22Rv1 (cell line): ENCODE measurements around the gene CHST6.
"Not testable (repeated sequence)": the region's sequence is repeated elsewhere in the genome, so short reads cannot be mapped to it uniquely, and the experiment has no call there.

ENCODE experiments used
- H3K27ac ChIP-seq: fragments of 450-650 bp; 2 replicates; pipeline ENCODE4 v1.5.1; 2017
- ZFX ChIP-seq: fragments of 450-650 bp; IDR thresholded peaks from 2 replicates; pipeline ENCODE4 v1.6.1; 2017; ENCODE audit warnings: antibody characterized with exemption, borderline replicate concordance
- TF ChIP-seq, protein P1 (sequence below): fragments of 450-650 bp; IDR thresholded peaks from 2 replicates; pipeline ENCODE4 v1.5.1; 2017; ENCODE audit warnings: mild to moderate bottlenecking

Gene CHST6

GRCh38 chr16:75495076-75495674 is at the start of gene CHST6:
Gene CHST6, minus strand, starts transcription at chr16:75495441. Its CDS starts 15,613 bp downstream, at chr16:75479828.
- H3K27ac ChIP-seq = no peak within 1 kb of the TSS
- TF ChIP-seq ZFX = no peak
- TF ChIP-seq, protein P1, sequence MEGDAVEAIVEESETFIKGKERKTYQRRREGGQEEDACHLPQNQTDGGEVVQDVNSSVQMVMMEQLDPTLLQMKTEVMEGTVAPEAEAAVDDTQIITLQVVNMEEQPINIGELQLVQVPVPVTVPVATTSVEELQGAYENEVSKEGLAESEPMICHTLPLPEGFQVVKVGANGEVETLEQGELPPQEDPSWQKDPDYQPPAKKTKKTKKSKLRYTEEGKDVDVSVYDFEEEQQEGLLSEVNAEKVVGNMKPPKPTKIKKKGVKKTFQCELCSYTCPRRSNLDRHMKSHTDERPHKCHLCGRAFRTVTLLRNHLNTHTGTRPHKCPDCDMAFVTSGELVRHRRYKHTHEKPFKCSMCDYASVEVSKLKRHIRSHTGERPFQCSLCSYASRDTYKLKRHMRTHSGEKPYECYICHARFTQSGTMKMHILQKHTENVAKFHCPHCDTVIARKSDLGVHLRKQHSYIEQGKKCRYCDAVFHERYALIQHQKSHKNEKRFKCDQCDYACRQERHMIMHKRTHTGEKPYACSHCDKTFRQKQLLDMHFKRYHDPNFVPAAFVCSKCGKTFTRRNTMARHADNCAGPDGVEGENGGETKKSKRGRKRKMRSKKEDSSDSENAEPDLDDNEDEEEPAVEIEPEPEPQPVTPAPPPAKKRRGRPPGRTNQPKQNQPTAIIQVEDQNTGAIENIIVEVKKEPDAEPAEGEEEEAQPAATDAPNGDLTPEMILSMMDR = no peak

DNA sequence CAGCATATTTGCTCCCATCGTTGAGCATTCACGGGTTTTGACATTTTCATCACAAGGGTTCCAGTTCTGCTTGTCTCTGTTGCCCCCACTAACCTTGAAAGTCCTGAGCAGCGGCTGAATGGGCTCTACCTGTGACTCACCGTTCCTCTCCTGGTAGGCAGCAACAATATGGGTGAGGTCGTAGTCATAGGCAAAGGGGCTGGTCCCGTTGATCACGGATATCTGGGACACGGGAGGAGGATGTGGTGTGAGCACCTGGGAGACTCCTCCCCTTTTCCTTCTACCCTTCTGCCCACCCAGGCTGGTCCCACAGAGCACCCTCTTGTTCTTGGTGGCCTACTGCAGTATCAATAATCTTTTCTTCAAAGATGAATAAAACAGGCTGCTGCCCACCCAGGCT is 47.2 kb upstream of the CHST6 start:
- H3K27ac ChIP-seq = not testable (repeated sequence)

DNA sequence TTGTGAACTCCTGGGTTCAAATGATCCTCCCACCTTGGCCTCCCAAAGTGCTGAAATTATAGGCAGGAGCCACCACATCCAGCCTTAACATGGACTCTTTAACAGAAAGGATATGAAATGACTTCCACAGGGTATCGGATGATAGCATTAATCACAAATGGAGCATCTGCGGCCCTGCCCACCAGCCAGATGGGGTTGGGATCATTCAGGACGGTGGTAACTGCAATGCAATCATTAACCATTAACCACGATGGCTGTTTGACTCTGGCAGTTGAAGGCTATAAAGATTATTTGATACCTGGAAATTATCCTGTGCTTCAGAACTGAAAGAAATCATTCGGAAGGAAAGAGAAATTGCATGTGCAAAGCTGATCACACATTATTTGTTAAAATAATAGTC is 46.0 kb upstream of the CHST6 start:
- H3K27ac ChIP-seq = no peak overlapping the region
- TF ChIP-seq, protein P1 = no peak
- TF ChIP-seq ZFX = no peak

- not testable (repeated sequence) for H3K27ac ChIP-seq
Measured at GRCh38 chr16:75538882-75539565, 43.8 kb upstream of the CHST6 start.

DNA sequence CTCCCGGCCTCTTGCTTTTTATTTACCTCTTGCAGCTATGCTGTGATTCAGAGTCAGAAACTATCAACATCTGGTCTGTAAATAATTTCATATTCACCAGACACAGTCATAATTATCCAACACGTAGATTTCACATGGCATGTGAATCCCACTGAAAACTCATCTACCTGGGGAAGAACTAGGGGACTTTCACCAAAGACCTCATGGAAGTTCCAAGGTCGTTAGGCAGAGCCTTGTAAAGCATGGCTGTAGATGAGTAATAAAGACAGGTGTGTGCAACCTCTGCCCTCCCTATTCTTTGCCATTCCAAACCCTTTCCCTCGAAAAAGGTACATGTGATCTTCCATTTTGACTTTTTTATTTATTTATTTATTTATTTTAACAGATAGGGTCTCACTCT is 42.5 kb upstream of the CHST6 start:
- H3K27ac ChIP-seq = no peak overlapping the region
- TF ChIP-seq, protein P1 = no peak
- TF ChIP-seq ZFX = no peak

GRCh38 chr16:75535901-75536300 is 40.7 kb upstream of the CHST6 start, which contains the start of gene CHST5:
Gene CHST5, minus strand, starts transcription at chr16:75536108. Its CDS starts 5,724 bp downstream, at chr16:75530384.
- no peak within 1 kb of the TSS for H3K27ac ChIP-seq
- TF ChIP-seq ZFX = no peak
- TF ChIP-seq, protein P1 = no peak

DNA sequence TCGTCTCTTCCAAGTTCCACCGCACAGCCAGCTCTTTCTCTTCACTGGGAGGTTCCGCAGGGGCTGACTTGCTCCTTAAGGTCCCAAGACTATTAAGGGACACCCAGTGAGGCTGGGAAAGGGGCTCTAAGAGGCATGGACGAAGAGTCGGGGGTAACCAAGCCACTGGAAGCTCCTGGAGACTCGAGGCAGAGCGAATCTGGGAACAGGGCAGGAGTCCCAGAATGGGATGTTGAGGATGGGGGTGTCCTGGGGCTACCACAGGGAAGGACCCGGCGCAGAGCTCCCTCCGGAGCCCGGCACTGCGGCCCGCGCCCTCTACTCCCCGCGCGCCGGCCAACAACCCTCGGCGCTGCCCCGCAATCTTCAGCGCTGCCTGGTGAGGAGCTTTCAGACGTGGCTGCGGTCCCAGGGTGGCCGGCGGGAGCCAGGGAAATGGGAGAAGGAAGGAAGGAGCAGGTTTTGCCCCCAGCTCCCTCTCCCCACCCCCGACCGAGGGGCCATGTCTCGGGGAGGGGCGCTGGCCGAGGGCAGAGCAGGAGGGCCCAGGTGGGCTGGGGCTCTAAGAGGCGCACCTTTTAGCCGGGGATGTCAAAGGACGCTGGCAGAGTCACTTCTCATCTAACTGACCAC is 40.1 kb upstream of the CHST6 start:
- TF ChIP-seq ZFX = no peak
- no peak overlapping the region for H3K27ac ChIP-seq

- no peak overlapping the region for H3K27ac ChIP-seq
- TF ChIP-seq, protein P1 = no peak
- TF ChIP-seq ZFX = no peak
Measured at GRCh38 chr16:75534560-75535205, 39.4 kb upstream of the CHST6 start.
